IPS-NIHi7 (cell line): Measurements from ENCODE around the gene INPPL1.

Source experiments
- DNase-seq: peaks from one replicate; pipeline ENCODE4 v3.0.0; 2012; ENCODE audit warnings: mixed read lengths; ENCODE audit errors: extremely low spot score

Gene INPPL1

DNA sequence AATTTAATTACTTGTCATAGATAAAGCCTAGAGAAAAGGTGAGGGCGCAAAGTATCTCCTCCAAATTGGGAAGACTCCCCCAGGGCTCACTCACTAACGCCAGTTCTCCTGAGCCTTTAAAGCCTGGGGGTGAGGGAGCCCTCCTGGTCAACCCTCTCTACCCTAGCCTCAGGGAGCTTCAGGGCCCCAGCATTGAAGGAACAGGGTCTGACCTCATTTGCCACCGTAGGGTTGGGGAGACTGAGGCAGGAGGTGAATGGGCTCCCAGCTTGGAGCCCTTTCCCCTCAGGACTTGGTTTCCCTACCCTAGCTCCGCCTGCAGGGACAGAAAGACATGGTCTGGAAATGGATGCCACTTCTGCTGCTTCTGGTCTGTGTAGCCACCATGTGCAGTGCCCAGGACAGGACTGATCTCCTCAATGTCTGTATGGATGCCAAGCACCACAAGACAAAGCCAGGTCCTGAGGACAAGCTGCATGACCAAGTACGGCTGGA, 6.3 kb upstream of the INPPL1 start:
- peak; percentile 2 for DNase-seq

DNA sequence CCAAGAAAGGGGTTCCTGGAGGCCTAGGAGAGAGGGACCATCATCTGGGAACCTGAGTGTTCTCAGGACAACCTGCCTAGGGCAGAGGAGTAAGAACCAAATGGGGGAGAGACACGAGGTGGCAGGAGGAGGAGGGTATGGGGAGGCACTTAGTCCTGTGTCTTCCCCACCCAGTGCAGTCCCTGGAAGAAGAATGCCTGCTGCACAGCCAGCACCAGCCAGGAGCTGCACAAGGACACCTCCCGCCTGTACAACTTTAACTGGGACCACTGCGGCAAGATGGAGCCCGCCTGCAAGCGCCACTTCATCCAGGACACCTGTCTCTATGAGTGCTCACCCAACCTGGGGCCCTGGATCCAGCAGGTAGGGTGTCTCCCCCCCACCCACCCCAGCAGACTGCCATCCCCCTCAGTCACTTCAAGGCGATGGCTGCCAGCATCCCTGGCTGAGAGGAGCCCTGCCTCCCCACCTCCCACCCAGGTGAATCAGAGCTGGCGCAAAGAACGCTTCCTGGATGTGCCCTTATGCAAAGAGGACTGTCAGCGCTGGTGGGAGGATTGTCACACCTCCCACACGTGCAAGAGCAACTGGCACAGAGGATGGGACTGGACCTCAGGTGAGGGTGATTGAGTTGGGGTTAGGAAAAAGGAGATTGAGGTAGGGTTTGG, 3.7 kb upstream of the INPPL1 start:
- DNase-seq = peak; percentile 1

DNA sequence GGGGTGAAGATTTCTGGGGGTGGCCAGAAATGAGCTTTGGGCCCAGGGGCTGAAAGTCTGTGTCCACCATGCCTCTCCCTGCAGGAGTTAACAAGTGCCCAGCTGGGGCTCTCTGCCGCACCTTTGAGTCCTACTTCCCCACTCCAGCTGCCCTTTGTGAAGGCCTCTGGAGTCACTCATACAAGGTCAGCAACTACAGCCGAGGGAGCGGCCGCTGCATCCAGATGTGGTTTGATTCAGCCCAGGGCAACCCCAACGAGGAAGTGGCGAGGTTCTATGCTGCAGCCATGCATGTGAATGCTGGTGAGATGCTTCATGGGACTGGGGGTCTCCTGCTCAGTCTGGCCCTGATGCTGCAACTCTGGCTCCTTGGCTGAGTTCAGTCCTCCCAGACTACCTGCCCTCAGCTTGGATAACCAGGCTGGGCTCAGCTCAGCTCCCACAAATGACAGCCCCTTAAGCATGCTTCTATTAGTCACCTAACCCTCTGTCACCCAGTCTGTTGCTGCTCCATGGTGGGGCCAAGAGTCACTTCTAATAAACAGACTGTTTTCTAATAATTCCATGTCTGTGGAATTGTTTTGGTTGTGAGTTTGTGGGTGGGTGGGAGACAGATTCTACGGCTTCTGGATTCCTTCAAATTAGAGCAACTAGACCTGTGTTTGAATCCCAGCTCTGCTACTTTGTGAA, 3.0 kb upstream of the INPPL1 start:
- DNase-seq = no peak

DNA sequence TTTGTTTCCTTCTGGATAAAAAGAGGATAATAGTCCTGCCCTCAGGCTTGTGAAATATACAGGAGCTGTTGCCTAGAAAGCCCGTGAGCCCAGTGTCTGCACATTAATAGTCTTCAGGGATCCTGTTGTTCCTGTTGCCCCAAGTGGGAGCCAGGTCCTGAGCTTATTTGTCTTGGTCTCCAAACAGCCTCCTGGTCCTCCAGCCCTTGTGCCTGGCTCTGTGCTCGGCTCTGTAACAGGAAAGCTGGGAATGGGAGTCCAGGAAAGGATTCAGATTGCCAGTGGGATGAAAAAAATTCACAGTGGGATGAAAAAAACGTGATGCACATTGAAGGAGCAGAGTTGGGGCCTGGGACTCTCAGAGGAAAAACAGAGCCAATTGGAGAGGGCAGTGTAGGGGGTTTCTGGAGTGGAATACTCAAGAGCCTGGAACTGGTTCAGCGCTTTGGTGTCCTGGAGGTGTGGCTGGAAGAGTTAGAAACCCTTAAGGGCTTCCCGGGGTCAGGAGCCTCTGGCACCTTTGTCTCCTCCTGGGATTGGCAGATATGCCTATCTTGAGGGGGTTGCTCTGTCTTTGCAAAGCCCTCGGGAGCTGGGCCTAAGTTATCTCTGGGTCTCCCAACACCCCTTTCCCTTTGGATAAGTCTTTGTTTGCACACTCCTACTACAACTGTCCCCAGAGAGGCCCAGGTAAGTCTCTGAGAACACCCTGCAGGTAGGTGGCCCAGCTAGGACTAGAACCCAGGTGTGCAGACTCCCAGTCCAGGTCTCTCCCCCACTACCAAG, 2.3 kb upstream of the INPPL1 start:
- DNase-seq = no peak

DNA sequence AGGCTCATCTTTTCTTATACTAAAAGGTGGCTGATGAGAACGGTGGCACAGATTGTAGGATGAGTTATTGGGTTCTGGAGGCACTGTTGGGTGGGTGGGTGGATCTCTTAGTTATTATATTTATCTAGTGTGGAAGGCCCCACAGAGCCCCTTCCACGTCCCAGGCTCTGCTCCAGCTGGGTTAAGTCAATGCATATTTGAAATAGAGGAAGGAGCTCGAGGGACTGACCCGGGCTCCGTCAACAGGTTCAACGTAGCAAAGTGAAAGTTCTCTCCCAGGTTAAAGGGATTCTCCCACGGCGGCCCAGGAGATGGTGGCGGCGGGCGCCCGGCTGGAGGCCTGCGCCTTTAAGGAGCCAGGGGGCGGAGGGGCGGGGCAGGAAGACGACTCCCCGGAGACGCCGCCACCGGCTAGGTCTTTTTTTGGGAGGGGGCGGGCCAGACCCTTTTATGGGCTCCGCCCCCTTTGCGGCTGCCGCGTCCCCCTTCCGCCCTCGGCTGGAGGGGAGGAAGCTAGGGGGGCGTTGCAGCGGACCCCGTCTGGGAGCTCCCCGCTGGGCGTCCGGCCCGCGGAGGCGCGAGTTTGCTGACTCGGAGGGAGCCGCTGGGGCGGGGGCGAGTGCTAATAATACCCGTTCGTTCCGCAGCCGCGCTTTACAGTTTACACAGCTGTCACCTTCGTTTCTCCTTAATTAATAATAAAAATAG, 1.5 kb upstream of the INPPL1 start:
- peak; percentile 91 for DNase-seq

DNA sequence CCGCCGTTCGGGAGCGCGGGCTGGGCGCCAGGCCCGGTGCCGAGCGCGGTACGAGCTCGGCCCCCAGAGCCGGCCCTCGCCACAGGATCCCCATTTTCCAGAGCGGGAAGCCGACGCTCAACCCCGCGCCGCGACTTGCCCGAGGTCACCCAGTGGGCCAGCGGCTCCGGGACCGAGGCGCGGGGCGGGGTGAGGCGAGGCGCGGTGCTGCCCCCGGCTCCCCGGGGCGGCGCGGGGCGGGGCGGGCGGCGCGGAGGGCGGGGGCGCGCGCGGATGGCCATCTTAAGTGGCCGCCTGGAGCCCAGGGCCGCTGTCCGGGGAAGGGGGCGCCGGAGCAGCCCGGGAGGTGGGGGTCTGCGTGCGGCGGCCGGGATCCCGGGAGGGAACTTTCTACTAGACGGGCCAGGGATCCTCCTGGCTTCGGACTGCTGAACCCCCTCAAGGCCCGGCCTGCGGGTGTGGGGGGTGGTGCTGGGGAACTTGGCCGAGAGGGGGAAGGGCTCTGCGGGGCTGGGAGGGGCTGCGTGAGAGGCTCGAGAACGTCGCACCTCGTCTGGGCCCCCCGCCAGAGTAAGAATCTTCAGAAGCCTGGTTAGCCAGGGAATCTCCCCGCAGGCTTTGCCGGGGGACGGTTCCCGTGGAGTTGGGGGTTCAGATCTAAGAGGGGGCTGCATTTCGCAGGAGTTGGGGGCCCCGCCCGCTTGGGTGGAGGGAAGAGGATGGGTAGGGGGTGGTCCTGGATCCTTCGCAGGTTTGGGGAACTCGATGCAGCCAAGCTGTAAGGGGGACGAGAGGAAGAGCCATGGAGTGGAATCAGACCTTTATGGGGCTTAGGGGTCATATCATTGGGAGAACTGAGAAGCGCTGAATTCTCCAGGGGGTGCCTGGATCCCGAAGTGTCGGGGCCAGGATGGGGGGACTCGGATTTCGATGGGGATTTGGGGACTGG, 678 bp upstream of the INPPL1 start:
- DNase-seq = no peak

DNA sequence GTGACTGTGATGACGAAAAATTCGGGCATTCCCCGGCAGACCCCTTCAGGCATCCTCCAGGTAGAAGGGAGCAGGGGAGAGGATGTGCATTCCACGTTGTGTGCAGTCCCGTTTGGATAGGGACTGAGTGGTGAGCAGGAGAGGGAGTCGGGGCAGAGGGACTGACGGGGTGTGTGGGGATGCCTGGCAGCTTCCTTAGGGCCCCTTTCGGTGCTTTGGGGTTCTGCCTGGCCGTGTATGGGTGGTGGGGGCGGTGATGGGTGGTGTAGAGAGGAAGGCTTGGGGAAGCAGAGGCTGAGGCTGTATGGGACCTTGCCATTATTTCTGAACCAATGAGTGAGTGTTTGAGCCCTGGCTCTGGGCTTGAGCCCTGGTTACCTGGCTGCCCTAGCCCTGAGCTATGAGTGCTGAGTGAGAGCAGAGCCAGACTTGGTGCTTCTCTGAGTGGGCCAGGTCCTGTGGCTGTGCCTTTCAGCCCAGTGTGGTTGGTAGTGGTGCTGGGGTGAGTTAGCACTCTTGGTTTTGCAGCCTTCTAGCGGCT, 914 bp downstream of the INPPL1 start:
- DNase-seq = no peak

DNA sequence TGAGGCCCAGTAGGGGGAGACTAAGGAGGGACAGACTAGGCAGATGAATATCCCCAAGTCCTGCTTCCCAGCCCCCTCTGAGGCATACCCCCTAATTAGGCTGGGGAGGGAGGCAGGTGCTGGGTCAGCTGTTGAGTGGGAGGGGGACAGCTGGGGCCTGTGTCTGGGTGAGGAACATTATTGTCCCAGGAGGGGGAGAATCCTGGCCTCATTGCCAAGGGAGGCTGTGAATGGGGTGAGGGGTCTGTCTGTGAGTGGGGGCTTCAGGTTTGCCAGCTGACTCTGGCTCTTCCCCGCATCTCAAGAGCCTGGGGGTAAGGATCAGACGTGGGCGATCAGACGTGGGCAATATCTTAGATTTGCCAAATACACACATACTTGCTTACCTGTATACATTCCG, 2.1 kb downstream of the INPPL1 start:
- DNase-seq = no peak

DNA sequence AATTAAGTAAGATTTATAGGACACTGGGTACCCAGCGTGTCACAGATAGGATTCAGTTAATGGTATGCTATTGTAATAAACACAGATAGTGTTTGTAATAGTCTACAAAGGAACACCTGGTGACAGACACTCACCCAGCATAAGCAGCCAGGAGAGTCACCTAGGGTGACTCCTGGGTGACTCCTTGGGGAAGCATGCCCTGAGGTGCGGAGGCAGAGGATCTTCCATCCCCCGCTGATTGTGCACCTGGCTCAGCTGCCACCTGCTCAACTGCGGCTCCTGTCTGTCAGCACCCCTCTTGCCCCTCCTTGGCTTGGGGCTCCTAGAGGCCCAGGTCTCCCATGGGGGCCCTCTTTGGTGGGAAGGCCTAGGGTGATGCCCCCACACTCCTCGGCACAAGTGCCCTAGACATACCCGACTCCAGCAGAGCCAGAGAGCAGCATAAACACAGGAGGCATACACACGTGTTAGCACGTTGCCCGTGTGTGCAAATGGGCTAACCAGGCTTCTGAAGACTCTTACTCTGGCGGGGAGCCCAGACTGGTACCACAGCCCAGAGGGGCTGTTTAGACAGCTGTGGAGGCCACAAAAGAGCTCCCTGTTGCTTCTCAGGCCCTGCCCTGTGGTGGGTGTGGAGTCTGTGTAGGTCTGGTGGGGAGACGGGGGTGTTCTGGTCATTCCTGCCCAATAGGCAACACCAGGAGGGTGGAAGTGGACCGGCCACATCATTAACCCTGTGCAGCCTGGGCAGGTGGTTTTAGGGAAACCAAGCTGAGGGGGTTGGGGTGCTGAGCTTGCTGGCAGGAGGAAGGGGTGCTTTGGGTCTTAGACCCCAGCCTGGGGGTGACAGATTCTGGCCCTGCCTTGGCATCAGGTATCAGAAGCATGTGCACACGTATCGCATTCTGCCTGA, 3.0 kb downstream of the INPPL1 start:
- no peak for DNase-seq

DNA sequence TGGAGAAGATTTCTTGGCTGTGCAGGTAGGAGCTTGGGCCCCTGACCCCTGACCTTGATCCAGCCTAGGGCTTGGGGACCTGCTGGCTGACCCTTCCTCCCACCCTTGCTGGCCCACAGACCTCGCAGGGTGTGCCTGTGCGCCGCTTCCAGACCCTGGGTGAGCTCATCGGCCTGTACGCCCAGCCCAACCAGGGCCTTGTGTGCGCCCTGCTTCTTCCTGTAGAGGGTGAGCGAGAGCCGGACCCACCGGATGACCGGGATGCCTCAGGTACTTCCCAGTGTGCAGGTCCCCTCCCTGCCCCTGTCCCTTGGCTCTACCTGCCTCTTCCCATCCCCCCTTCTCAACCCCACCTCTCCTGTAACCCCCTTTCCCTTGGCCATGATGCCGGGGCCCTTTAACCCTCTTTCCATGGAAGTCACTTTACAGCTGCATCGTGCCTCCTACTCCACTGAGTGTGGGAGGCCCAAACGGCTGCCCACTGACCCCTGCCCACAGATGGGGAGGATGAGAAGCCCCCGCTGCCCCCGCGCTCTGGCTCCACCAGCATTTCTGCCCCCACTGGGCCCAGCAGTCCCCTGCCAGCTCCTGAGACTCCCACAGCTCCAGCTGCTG, 3.8 kb downstream of the INPPL1 start:
- DNase-seq = no peak

DNA sequence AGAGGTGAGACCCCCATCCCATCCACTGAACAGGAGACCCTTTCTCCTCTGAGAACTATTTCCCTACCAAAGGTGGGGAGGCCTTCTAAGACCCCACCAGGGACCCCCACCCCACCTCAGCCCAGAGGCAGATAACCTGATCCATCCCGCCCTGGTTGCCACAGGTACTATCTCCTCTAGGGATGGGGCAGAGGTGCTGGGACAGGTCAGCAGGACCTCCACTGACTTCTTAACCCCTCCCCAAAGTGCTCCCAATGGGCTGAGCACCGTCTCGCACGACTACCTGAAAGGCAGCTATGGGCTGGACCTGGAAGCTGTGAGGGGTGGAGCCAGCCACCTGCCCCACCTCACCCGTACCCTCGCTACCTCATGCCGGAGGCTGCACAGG, 4.3 kb downstream of the INPPL1 start:
- no peak for DNase-seq

DNA sequence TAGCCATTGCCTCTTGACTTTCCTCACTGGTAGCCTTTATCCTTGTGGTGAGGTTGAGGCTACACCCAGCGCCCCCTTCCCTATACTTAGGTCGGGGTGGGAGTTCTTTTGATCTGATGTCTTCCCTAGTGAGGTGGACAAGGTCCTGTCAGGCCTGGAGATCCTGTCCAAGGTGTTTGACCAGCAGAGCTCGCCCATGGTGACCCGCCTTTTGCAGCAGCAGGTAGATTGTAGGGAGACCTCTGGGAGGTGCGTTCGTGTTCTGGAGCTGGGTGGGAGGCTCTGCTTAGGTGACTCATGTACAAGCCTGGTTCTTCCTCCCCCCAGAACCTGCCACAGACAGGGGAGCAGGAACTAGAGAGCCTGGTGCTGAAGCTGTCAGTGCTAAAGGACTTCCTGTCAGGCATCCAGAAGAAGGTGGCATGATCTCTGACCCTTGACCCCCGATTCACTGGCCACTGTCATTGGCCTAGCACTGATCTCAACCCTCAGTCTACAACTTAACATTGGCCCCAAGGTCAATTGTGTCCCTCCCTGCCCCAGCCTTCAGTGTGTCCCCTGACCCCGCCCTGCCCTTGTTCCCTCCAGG, 4.9 kb downstream of the INPPL1 start:
- no peak for DNase-seq

DNA sequence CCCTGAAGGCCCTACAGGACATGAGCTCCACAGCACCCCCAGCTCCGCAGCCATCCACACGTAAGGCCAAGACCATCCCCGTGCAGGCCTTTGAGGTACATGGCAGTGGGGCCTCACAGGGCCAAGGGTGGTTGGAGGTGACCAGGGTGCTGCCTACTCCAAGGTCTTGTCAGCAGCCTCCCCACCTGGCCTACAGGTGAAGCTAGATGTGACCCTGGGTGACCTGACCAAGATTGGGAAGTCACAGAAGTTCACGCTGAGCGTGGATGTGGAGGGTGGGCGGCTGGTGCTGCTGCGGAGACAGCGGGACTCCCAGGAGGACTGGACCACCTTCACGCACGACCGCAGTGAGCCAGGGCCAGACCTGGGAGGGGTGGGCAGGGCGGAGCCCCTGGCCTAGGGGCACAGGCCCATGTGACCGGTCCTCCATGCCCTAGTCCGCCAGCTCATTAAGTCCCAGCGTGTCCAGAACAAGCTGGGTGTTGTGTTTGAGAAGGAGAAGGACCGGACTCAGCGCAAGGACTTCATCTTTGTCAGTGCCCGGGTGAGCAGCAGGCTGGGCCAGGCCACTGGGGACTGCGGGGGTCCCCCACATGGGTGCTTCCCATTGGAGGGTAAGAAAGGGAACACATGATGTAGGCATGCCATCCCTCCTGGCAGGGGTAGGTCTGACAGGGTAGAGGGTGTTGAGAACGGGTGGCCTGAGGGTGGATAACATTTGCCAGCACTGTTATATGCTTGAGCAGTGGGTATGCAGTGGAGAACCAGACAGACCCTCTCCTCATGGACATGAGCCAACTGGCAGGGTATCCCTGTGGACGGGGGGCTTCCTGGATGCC, 5.6 kb downstream of the INPPL1 start:
- DNase-seq = no peak

DNA sequence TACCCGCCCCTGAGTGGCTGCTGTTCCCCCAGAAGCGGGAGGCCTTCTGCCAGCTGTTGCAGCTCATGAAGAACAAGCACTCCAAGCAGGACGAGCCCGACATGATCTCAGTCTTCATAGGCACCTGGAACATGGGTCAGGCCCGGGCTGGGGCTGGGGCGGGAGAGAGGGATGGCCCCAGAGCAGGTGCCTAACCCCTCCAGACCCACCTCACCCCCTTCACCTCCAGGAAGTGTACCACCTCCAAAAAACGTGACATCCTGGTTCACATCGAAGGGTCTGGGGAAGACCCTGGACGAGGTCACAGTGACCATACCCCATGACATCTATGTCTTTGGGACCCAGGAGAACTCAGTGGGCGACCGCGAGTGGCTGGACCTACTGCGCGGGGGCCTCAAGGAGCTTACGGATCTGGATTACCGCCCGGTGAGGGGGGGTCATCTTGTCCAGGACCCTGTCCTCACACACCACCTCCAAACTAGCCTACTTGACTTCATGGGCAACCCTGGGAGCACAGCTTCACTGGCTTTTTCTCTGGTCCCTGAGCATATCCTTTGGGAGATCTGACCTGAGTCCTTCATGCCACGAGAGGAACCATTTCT, 6.3 kb downstream of the INPPL1 start:
- DNase-seq = no peak

DNA sequence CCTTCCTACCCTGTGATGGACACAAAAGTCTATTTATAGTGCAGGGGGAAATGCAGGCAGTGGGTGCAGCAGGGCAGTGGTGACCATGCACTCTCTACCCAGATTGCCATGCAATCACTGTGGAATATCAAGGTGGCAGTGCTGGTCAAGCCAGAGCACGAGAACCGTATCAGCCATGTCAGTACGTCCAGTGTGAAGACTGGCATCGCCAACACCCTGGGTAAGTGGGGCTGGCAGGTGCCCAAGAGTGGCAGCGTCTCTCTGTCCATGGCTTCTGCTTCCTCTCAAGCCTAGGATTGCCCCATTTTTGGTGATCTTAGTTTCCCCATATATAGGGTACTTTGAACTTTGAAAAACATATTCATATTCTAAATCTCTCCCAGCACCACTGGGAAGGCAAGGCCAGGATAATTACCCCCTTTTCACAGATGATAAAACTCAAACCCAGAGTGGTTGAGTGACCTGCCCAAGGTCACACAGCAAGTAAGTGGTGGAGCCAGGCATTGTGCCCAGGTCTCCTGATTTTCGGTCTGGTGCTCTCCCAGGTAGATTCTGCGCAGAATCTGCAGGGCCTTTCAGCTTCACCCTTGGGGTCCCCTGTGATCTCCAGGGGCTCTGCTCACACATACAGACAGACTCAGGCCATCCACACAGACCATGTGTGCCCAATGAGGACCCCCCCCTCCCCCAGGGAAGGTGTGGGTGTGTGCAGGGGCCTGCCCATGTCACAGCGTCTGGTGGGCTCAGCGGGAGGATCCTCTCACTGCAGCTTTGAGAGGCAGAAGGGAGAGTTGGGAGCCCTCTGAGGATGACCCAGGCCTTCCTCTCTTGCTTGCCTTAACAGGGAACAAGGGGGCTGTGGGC, 7.1 kb downstream of the INPPL1 start:
- no peak for DNase-seq

DNA sequence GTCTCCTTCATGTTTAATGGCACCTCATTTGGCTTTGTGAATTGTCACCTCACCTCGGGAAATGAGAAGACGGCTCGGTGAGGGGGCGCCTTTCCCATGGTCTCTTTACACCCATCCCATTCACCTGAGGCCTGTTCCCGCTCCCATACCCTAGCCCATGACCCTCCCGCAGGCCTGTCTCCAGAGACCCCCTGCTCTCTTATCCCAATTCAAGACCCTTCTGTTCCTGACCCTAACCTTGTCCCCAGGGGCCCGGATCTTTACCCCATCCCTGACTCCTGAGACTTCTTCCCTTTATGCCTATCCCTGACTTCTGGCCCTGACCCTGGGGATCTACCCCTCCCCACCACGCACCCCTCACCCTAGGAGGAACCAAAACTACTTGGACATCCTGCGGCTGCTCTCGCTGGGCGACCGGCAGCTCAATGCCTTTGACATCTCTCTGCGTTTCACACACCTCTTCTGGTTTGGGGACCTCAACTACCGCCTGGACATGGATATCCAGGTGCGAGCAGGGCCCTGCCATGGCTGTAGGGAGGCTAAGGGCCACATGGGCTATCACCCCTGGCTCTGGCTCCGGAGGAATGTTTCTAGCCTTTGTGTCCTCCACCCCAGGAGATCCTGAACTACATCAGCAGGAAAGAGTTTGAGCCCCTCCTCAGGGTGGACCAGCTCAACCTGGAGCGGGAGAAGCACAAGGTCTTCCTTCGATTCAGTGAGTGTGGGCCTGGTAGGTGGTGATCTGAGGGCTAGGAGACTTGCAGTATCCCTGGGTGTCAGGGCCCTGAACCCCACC, 7.9 kb downstream of the INPPL1 start:
- DNase-seq = no peak
